Keratinocyte (primary cell): Measurements from ENCODE around the gene PDCD1LG2. TPM values are rescaled to one million over a fixed set of nuclear protein-coding genes. Genes with fewer than 3 reads are reported as not detected.

Source experiments
- DNase-seq: peaks from one replicate; pipeline ENCODE4 v3.0.0-alpha.2; 2011; ENCODE audit warnings: low read depth, missing footprints, low spot score
- FAIRE-seq: peaks from 2 replicates; lab custom pipeline; 2011; peaks lifted over from hg19 to GRCh38; lab: Jason Lieb, UNC
- H2AFZ ChIP-seq: 2 replicates; pipeline ENCODE4 v1.6.0; 2012; ENCODE audit warnings: low read length, control low read depth, inconsistent platforms; ENCODE audit not compliant: control insufficient read depth
- H3K27ac ChIP-seq: 2 replicates; pipeline ENCODE4 v1.5.1; 2011; ENCODE audit warnings: low read length; ENCODE audit not compliant: control insufficient read depth, insufficient read depth
- H3K27me3 ChIP-seq: 3 replicates; pipeline ENCODE4 v1.6.0; 2011; ENCODE audit warnings: low read length; ENCODE audit not compliant: control insufficient read depth, insufficient read depth; ENCODE audit errors: extremely low read depth
- H3K36me3 ChIP-seq, 2 experiments: 2 replicates in 1 of 2; 3 replicates in 1 of 2; pipeline ENCODE4 v1.5.1; 2011; ENCODE audit warnings: low read length in 2 of 2, mild to moderate bottlenecking in 1 of 2; ENCODE audit not compliant: control insufficient read depth in 2 of 2, insufficient read depth in 2 of 2; ENCODE audit errors: extremely low read depth in 1 of 2
- H3K4me1 ChIP-seq: 3 replicates; pipeline ENCODE4 v1.5.1; 2011; ENCODE audit warnings: low read length; ENCODE audit not compliant: control insufficient read depth, insufficient read depth; ENCODE audit errors: extremely low read depth
- H3K4me2 ChIP-seq: 3 replicates; pipeline ENCODE4 v1.6.0; 2011; ENCODE audit warnings: low read depth, low read length; ENCODE audit not compliant: control insufficient read depth, insufficient read depth; ENCODE audit errors: extremely low read depth
- H3K4me3 ChIP-seq, 3 experiments: fragments of 200-600 bp in 1 of 3; sonication (generic) in 1 of 3; 2 replicates in 2 of 3; 3 replicates in 1 of 3; pipeline ENCODE4 v1.5.1; 2011 to 2016; ENCODE audit warnings: low read length in 3 of 3, mild to moderate bottlenecking in 3 of 3, control low read depth in 2 of 3, inconsistent platforms in 1 of 3, low read depth in 1 of 3, mixed read lengths in 1 of 3, mixed run types in 1 of 3, moderate library complexity in 1 of 3; ENCODE audit not compliant: control insufficient read depth in 2 of 3, insufficient read depth in 2 of 3; ENCODE audit errors: extremely low read depth in 1 of 3
- H3K79me2 ChIP-seq: 2 replicates; pipeline ENCODE4 v1.6.0; 2012; ENCODE audit warnings: low read length; ENCODE audit not compliant: control insufficient read depth, insufficient read depth
- H3K9ac ChIP-seq: 3 replicates; pipeline ENCODE4 v1.6.0; 2011; ENCODE audit warnings: low read length; ENCODE audit not compliant: control insufficient read depth, insufficient read depth; ENCODE audit errors: extremely low read depth
- H3K9me1 ChIP-seq: 3 replicates; pipeline ENCODE4 v1.6.0; 2011; ENCODE audit warnings: low read length; ENCODE audit not compliant: control insufficient read depth, insufficient read depth; ENCODE audit errors: extremely low read depth
- H3K9me3 ChIP-seq: 2 replicates; pipeline ENCODE4 v1.5.1; 2012; ENCODE audit warnings: low read depth, low read length; ENCODE audit not compliant: control insufficient read depth
- H4K20me1 ChIP-seq: 3 replicates; pipeline ENCODE4 v1.6.0; 2011; ENCODE audit warnings: low read length; ENCODE audit not compliant: control insufficient read depth, insufficient read depth; ENCODE audit errors: extremely low read depth
- EZH2 ChIP-seq: IDR thresholded peaks from one replicate; pipeline ENCODE4 v1.6.1; 2012; ENCODE audit warnings: inconsistent platforms, mild to moderate bottlenecking, low read length, moderate library complexity
- dilution Hi-C: fragments of 300-500 bp; cut with MboI; formaldehyde crosslinking; loops from one replicate; pipeline ENCODE4 v1.7.0; 2020; ENCODE audit warnings: low sequenced_read_pairs; ENCODE audit not compliant: extremely low pct_ligation_motif_present
- polyA plus RNA-seq, 5 experiments: library from polyadenylated mRNA; depleted of rRNA in 3 of 5; stranded (reverse) in 3 of 5; stranded (forward) in 1 of 5; unstranded in 1 of 5; fragments of >200 nt; gene quantifications; 1 replicate in 1 of 5; 2 replicates in 3 of 5; 3 replicates in 1 of 5; pipeline versions ENCODE4 v1.2.1 to v1.2.3, GENCODE V29; 2011 to 2012; ENCODE audit warnings: missing spikeins in 2 of 5, low read depth in 1 of 5, low replicate concordance in 1 of 5
- TF ChIP-seq, protein P1 (sequence below), 3 experiments: IDR thresholded peaks in 1 of 3; conservative IDR thresholded peaks in 1 of 3; optimal IDR thresholded peaks in 1 of 3; 2 replicates in 2 of 3; 3 replicates in 1 of 3; pipeline versions ENCODE3 to v1.5.1; 2011; ENCODE audit warnings: low read length in 3 of 3, mild to moderate bottlenecking in 3 of 3, moderate library complexity in 2 of 3, control low read depth in 1 of 3, inconsistent platforms in 1 of 3; ENCODE audit not compliant: insufficient read depth in 2 of 3; ENCODE audit errors: extremely low read depth in 1 of 3

The PDCD1LG2 gene
- polyA plus RNA-seq, 1 donor (not counting 4 experiments of a cell fraction or from before 2014, with no cell fraction given), result 20.2 TPM

GRCh38 chr9:5610491-5610890 lies 100.2 kb downstream of the PDCD1LG2 start:
- no peak overlapping the region for H3K4me2 ChIP-seq
- FAIRE-seq (no peak), DNase-seq (no peak)
- H3K27me3 ChIP-seq, result no peaks in the 10 kb centered on the region
- H3K9me1 ChIP-seq, result no peaks in the 10 kb centered on the region
- no peaks in the 10 kb centered on the region for H4K20me1 ChIP-seq
- dilution Hi-C loops, result no loop called here
- TF ChIP-seq, protein P1, sequence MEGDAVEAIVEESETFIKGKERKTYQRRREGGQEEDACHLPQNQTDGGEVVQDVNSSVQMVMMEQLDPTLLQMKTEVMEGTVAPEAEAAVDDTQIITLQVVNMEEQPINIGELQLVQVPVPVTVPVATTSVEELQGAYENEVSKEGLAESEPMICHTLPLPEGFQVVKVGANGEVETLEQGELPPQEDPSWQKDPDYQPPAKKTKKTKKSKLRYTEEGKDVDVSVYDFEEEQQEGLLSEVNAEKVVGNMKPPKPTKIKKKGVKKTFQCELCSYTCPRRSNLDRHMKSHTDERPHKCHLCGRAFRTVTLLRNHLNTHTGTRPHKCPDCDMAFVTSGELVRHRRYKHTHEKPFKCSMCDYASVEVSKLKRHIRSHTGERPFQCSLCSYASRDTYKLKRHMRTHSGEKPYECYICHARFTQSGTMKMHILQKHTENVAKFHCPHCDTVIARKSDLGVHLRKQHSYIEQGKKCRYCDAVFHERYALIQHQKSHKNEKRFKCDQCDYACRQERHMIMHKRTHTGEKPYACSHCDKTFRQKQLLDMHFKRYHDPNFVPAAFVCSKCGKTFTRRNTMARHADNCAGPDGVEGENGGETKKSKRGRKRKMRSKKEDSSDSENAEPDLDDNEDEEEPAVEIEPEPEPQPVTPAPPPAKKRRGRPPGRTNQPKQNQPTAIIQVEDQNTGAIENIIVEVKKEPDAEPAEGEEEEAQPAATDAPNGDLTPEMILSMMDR (optimal IDR thresholded peaks at IDR 0.05 in 1 of 3, IDR thresholded peaks at IDR 0.05 in 1 of 3, conservative IDR thresholded peaks at IDR 0.05 in 1 of 3; ENCODE audit: extremely low read depth in 1 of 3, insufficient read depth in 2 of 3, low read length in 3 of 3), result no peak
- no peak for TF ChIP-seq EZH2
- no peak overlapping the region for H3K9ac ChIP-seq
- H3K27ac ChIP-seq, result no peak overlapping the region
- no peaks in the 10 kb centered on the region for H3K9me3 ChIP-seq
- H3K4me1 ChIP-seq, result peaks cover 2% of the 10 kb centered on the region
- H2AFZ ChIP-seq, result no peak overlapping the region
- H3K4me3 ChIP-seq, result no peak overlapping the region
- H3K79me2 ChIP-seq, result no peaks in the 10 kb centered on the region
- H3K36me3 ChIP-seq, result no peaks in the 10 kb centered on the region

DNA sequence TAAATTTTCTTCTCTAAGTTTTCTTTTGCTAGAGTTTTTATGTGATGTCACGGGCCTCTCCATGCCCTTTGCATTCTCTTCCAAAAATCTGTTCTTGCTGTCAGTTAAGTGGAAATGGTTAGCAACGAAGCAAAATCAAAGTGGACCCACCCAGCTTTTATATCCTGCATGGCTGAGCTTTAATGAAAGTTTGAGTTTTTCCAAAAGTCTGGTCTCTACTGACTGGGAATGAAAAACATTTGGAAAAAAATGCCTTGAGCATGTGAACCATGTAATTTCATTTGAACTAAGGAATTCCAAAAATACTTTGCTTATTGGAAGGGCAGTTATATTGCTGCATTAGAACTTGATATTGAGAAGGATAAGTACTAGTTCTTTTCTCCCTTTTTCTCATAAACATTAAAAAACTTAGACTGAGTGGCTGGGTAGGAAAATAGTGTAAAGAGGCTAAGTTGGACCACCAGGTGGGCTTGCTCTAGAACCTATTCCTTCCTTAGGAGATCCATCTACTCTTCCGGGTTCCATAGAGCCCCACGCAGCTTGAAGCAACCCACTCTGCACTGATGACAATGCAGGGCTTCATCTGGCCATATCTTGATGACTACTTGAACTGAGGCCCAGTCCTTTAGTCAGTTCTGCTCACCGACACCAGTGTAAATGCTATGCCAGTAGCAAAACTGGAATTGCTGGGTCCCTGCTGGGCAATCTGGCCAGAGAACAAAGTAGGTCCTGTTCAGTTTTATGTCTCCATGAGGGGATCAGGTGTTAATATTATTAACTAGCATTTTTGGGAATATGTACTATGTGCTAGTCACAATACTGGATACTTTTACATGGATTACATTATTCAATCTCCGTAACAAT lies 101.2 kb downstream of the PDCD1LG2 start:
- FAIRE-seq (no peak), DNase-seq (no peak)
- dilution Hi-C loops, result no loop called here
- H3K27ac ChIP-seq, result no peak overlapping the region
- H3K79me2 ChIP-seq, result no peaks in the 10 kb centered on the region
- TF ChIP-seq, protein P1 (optimal IDR thresholded peaks at IDR 0.05 in 1 of 3, IDR thresholded peaks at IDR 0.05 in 1 of 3, conservative IDR thresholded peaks at IDR 0.05 in 1 of 3; ENCODE audit: extremely low read depth in 1 of 3, insufficient read depth in 2 of 3, low read length in 3 of 3), result no peak
- TF ChIP-seq EZH2, result no peak
- no peak overlapping the region for H2AFZ ChIP-seq
- no peak overlapping the region for H3K4me3 ChIP-seq
- H3K9ac ChIP-seq, result no peak overlapping the region
- H3K9me1 ChIP-seq, result no peaks in the 10 kb centered on the region
- H3K4me1 ChIP-seq, result peaks cover 2% of the 10 kb centered on the region
- H3K36me3 ChIP-seq, result no peaks in the 10 kb centered on the region
- H3K4me2 ChIP-seq, result no peak overlapping the region
- no peaks in the 10 kb centered on the region for H3K9me3 ChIP-seq
- H3K27me3 ChIP-seq, result no peaks in the 10 kb centered on the region
- H4K20me1 ChIP-seq, result no peaks in the 10 kb centered on the region
